Tibial artery (tissue), 4 donors: ENCODE measurements around the gene GPR108.

ENCODE experiments used
- DNase-seq, 2 donors: peaks; one replicate each; pipeline ENCODE4 v3.0.0-alpha.2; 2019
- H3K27ac ChIP-seq, 2 donors: fragments of 200-600 bp; sonication (generic) in 1 of 2; 1 replicate in 1 of 2; 2 replicates in 1 of 2; pipeline ENCODE4 v1.5.1; 2018 to 2019; ENCODE audit warnings: mild to moderate bottlenecking in 1 of 2
- H3K27me3 ChIP-seq, 2 donors: fragments of 200-600 bp; sonication (generic) in 1 of 2; one replicate each; pipeline versions ENCODE4 v1.5.1 to v1.6.0; 2016 to 2019
- H3K36me3 ChIP-seq, 3 donors: fragments of 200-600 bp; sonication (generic) in 2 of 3; one replicate each; pipeline ENCODE4 v1.5.1; 2016 to 2019; ENCODE audit warnings: mild to moderate bottlenecking in 2 of 3
- H3K4me1 ChIP-seq, 4 donors: fragments of 200-600 bp; sonication (generic) in 2 of 4; 1 replicate in 3 of 4; 2 replicates in 1 of 4; pipeline ENCODE4 v1.5.1; 2016 to 2019
- H3K4me3 ChIP-seq, 2 donors: fragments of 200-600 bp; sonication (generic) in 1 of 2; 1 replicate in 1 of 2; 2 replicates in 1 of 2; pipeline ENCODE4 v1.5.1; 2018 to 2019; ENCODE audit warnings: mild to moderate bottlenecking in 2 of 2
- H3K9me3 ChIP-seq, 3 donors: fragments of 200-600 bp; sonication (generic) in 1 of 3; one replicate each; pipeline ENCODE4 v1.5.1; 2016 to 2019
- CTCF ChIP-seq, 2 experiments: fragments of 200-600 bp in 1 of 2; fragments of 450-650 bp in 1 of 2; IDR thresholded peaks; one replicate each; pipeline ENCODE4 v1.5.1; 2017 to 2019; ENCODE audit warnings: antibody characterized with exemption in 2 of 2, mild to moderate bottlenecking in 1 of 2, moderate library complexity in 1 of 2
- intact Hi-C: fragments of 100-400 bp; cut with DNase I; formaldehyde crosslinking; loops from one replicate; pipeline ENCODE4 v1.15.0; 2023; ENCODE audit warnings: low total_unique reads

Gene GPR108

GRCh38 chr19:6769006-6769619, 31.7 kb upstream of the GPR108 start:
- no peak overlapping the region for H3K27ac ChIP-seq
- peaks cover 0 to 23% (median 6%) of the 10 kb centered on the region in 4 donors for H3K4me1 ChIP-seq
- intact Hi-C loops, result no loop called here
- TF ChIP-seq CTCF (IDR thresholded peaks at IDR 0.05), result peak; percentile 34 to 35
- H3K36me3 ChIP-seq, result no peaks in the 10 kb centered on the region
- no peak overlapping the region for H3K4me3 ChIP-seq
- H3K27me3 ChIP-seq, result peaks cover 4 to 58% of the 10 kb centered on the region in 2 donors
- no peaks in the 10 kb centered on the region for H3K9me3 ChIP-seq
- no peak for DNase-seq

GRCh38 chr19:6768236-6768785, 30.9 kb upstream of the GPR108 start:
- no peak for DNase-seq
- no peak overlapping the region for H3K27ac ChIP-seq
- H3K4me1 ChIP-seq, result peaks cover 0 to 23% (median 6%) of the 10 kb centered on the region in 4 donors
- no peaks in the 10 kb centered on the region for H3K36me3 ChIP-seq
- intact Hi-C loops, result no loop called here
- TF ChIP-seq CTCF (IDR thresholded peaks at IDR 0.05), result no peak
- H3K4me3 ChIP-seq, result no peak overlapping the region
- H3K27me3 ChIP-seq, result peaks cover 4 to 61% of the 10 kb centered on the region in 2 donors
- H3K9me3 ChIP-seq, result no peaks in the 10 kb centered on the region

- peaks cover 4 to 55% of the 10 kb centered on the region in 2 donors for H3K27me3 ChIP-seq
- H3K36me3 ChIP-seq, result no peaks in the 10 kb centered on the region
- H3K27ac ChIP-seq, result no peak within 1 kb of the TSS
- intact Hi-C loops, result no loop called here
- no peaks in the 10 kb centered on the region for H3K9me3 ChIP-seq
- DNase-seq, result no peak
- H3K4me3 ChIP-seq, result peak within 1 kb of the TSS; percentile 12 to 23
- TF ChIP-seq CTCF (IDR thresholded peaks at IDR 0.05), result no peak
- H3K4me1 ChIP-seq, result peaks cover 0 to 23% (median 6%) of the 10 kb centered on the region in 4 donors
These were observed 30.2 kb upstream of the GPR108 start, which contains the start of gene SH2D3A for GRCh38 chr19:6767357-6768235. SH2D3A (minus strand) TSS chr19:6767435; CDS start chr19:6763748, 3,687 bp downstream.

- H3K4me1 ChIP-seq, result peaks cover 0 to 23% (median 6%) of the 10 kb centered on the region in 4 donors
- no peak for DNase-seq
- H3K9me3 ChIP-seq, result no peaks in the 10 kb centered on the region
- H3K27ac ChIP-seq, result no peak overlapping the region
- TF ChIP-seq CTCF (IDR thresholded peaks at IDR 0.05), result no peak
- peak overlapping the region; percentile 12 to 23 for H3K4me3 ChIP-seq
- no peaks in the 10 kb centered on the region for H3K36me3 ChIP-seq
- intact Hi-C loops, result no loop called here
- H3K27me3 ChIP-seq, result peaks cover 4 to 49% of the 10 kb centered on the region in 2 donors
These were observed 29.6 kb upstream of the GPR108 start for GRCh38 chr19:6767081-6767356.

- H3K4me3 ChIP-seq, result no peak overlapping the region
- peaks cover 4 to 47% of the 10 kb centered on the region in 2 donors for H3K27me3 ChIP-seq
- H3K27ac ChIP-seq, result no peak overlapping the region
- intact Hi-C loops, result no loop called here
- no peak for DNase-seq
- peaks cover 0 to 23% (median 6%) of the 10 kb centered on the region in 4 donors for H3K4me1 ChIP-seq
- no peaks in the 10 kb centered on the region for H3K9me3 ChIP-seq
- no peaks in the 10 kb centered on the region for H3K36me3 ChIP-seq
- no peak for TF ChIP-seq CTCF (IDR thresholded peaks at IDR 0.05)
These were observed 29.1 kb upstream of the GPR108 start for GRCh38 chr19:6766357-6767080.
